HG03064 (cell line): Measurements from ENCODE around the gene GPC5.

Source experiments
- ATAC-seq: cut with Tn5 transposase; IDR thresholded peaks from one replicate; pipeline ENCODE4 v1.9.1; 2021; ENCODE audit warnings: low read depth; ENCODE audit not compliant: unreplicated experiment

The GPC5 gene

GRCh38 chr13:91580749-91581148 lies 182.3 kb downstream of the GPC5 start:
- ATAC-seq = no peak

GRCh38 chr13:91586609-91587008 lies 188.2 kb downstream of the GPC5 start:
- ATAC-seq = no peak

- no peak for ATAC-seq
Observed at GRCh38 chr13:91588541-91588940, 190.1 kb downstream of the GPC5 start.

- ATAC-seq = no peak
Observed at GRCh38 chr13:91592056-91593014, 193.9 kb downstream of the GPC5 start.

GRCh38 chr13:91593456-91593855 lies 195.0 kb downstream of the GPC5 start:
- no peak for ATAC-seq

- ATAC-seq = no peak
Observed at GRCh38 chr13:91594061-91594460, 195.6 kb downstream of the GPC5 start.

GRCh38 chr13:91595677-91596076 lies 197.3 kb downstream of the GPC5 start:
- ATAC-seq = no peak

GRCh38 chr13:91596842-91597241 lies 198.4 kb downstream of the GPC5 start:
- no peak for ATAC-seq

- ATAC-seq = no peak
Observed at GRCh38 chr13:91598655-91599054, 200.2 kb downstream of the GPC5 start.

GRCh38 chr13:91601273-91601672 lies 202.9 kb downstream of the GPC5 start:
- ATAC-seq = no peak

GRCh38 chr13:91601807-91602206 lies 203.4 kb downstream of the GPC5 start:
- ATAC-seq = no peak

- no peak for ATAC-seq
Observed at GRCh38 chr13:91609353-91609752, 210.9 kb downstream of the GPC5 start.

- no peak for ATAC-seq
Observed at GRCh38 chr13:91618315-91618714, 219.9 kb downstream of the GPC5 start.

- no peak for ATAC-seq
Observed at GRCh38 chr13:91620670-91621141, 222.3 kb downstream of the GPC5 start.

GRCh38 chr13:91621161-91621560 lies 222.7 kb downstream of the GPC5 start:
- ATAC-seq = no peak

- ATAC-seq = no peak
Observed at GRCh38 chr13:91621963-91622362, 223.5 kb downstream of the GPC5 start.

- no peak for ATAC-seq
Observed at GRCh38 chr13:91622778-91623550, 224.5 kb downstream of the GPC5 start.

- ATAC-seq = no peak
Observed at GRCh38 chr13:91627952-91628739, 229.7 kb downstream of the GPC5 start.

- no peak for ATAC-seq
Observed at GRCh38 chr13:91630946-91631345, 232.5 kb downstream of the GPC5 start.

GRCh38 chr13:91632086-91632485 lies 233.7 kb downstream of the GPC5 start:
- no peak for ATAC-seq

- no peak for ATAC-seq
Observed at GRCh38 chr13:91639330-91639729, 240.9 kb downstream of the GPC5 start.
